ENCODE results near the gene SPIRE1. TPM values are rescaled to one million over a fixed set of nuclear protein-coding genes. Genes with fewer than 3 reads are reported as not detected.
A peak's percentile ranks its signal among the peaks of the same experiment; 100 is the strongest.
"Not testable (repeated sequence)": the region's sequence is repeated elsewhere in the genome, so short reads cannot be mapped to it uniquely, and the experiment has no call there.

The SPIRE1 gene
- total RNA-seq, 2 donors from 2014 or later: 1.9 to 2.3 TPM

GRCh38 chr18:12656938-12657683, 796 bp downstream of the SPIRE1 start:
- H3K36me3 Mint-ChIP-seq: peaks cover 0 to 5% of the 10 kb centered on the region in 2 donors
- no peak overlapping the region for H3K27ac Mint-ChIP-seq
- H3K9me3 Mint-ChIP-seq: no peaks in the 10 kb centered on the region
- peak; percentile 61 to 66 for ATAC-seq
- DNase-seq (ENCODE audit: low spot score in 2 of 2): peak; percentile 6 to 57

- peaks cover 0 to 5% of the 10 kb centered on the region in 2 donors for H3K36me3 Mint-ChIP-seq
- no peak for DNase-seq (ENCODE audit: low spot score in 2 of 2)
- no peaks in the 10 kb centered on the region for H3K9me3 Mint-ChIP-seq
- H3K27ac Mint-ChIP-seq: no peak overlapping the region
- ATAC-seq: no peak
Measured at GRCh38 chr18:12656605-12656937, 1.3 kb downstream of the SPIRE1 start.

GRCh38 chr18:12654971-12655370, 2.9 kb downstream of the SPIRE1 start:
- Mint-ChIP-seq H3K27ac (no peak overlapping the region), H3K36me3 (peaks cover 0 to 5% of the 10 kb centered on the region in 2 donors), H3K9me3 (no peaks in the 10 kb centered on the region)
- DNase-seq (ENCODE audit: low spot score in 2 of 2) (no peak), ATAC-seq (no peak)

- ATAC-seq: peak; percentile 56 to 66
- H3K27ac Mint-ChIP-seq: no peak overlapping the region
- H3K36me3 Mint-ChIP-seq: no peaks in the 10 kb centered on the region
Measured at GRCh38 chr18:12652861-12653401, 5.0 kb downstream of the SPIRE1 start.

GRCh38 chr18:12651651-12652050, 6.3 kb downstream of the SPIRE1 start:
- DNase-seq (ENCODE audit: low spot score in 2 of 2): no peak
- H3K9me3 Mint-ChIP-seq: no peaks in the 10 kb centered on the region
- no peak for ATAC-seq
- H3K36me3 Mint-ChIP-seq: no peaks in the 10 kb centered on the region
- H3K27ac Mint-ChIP-seq: no peak overlapping the region

More at GRCh38 chr18:12652861-12653401, 5.0 kb downstream of the SPIRE1 start:
- H3K9me3 Mint-ChIP-seq: no peaks in the 10 kb centered on the region
- no peak for DNase-seq (ENCODE audit: low spot score in 2 of 2)

GRCh38 chr18:12647773-12648172, 10.1 kb downstream of the SPIRE1 start:
- Mint-ChIP-seq H3K9me3 (no peaks in the 10 kb centered on the region), H3K27ac (no peak overlapping the region), H3K36me3 (no peaks in the 10 kb centered on the region)
- DNase-seq (ENCODE audit: low spot score in 2 of 2) (no peak), ATAC-seq (no peak)

GRCh38 chr18:12645751-12646203, 12.1 kb downstream of the SPIRE1 start:
- no peaks in the 10 kb centered on the region for H3K36me3 Mint-ChIP-seq
- ATAC-seq (no peak), DNase-seq (ENCODE audit: low spot score in 2 of 2) (no peak)
- no peak overlapping the region for H3K27ac Mint-ChIP-seq
- no peaks in the 10 kb centered on the region for H3K9me3 Mint-ChIP-seq

- no peak overlapping the region for H3K27ac Mint-ChIP-seq
Measured at GRCh38 chr18:12645254-12645653, 12.7 kb downstream of the SPIRE1 start.

GRCh38 chr18:12643756-12644155, 14.2 kb downstream of the SPIRE1 start:
- not testable (repeated sequence) for H3K27ac Mint-ChIP-seq; DNase-seq (ENCODE audit: low spot score in 2 of 2); H3K9me3 Mint-ChIP-seq; H3K36me3 Mint-ChIP-seq; ATAC-seq

More at GRCh38 chr18:12645254-12645653, 12.7 kb downstream of the SPIRE1 start:
- Mint-ChIP-seq H3K36me3 (no peaks in the 10 kb centered on the region), H3K9me3 (no peaks in the 10 kb centered on the region)
- DNase-seq (ENCODE audit: low spot score in 2 of 2) (no peak), ATAC-seq (no peak)

- Mint-ChIP-seq H3K27ac (no peak overlapping the region), H3K36me3 (no peaks in the 10 kb centered on the region), H3K9me3 (no peaks in the 10 kb centered on the region)
- DNase-seq (ENCODE audit: low spot score in 2 of 2) (no peak), ATAC-seq (no peak)
Measured at GRCh38 chr18:12640881-12641200, 17.1 kb downstream of the SPIRE1 start.

GRCh38 chr18:12639990-12640880, 17.7 kb downstream of the SPIRE1 start:
- ATAC-seq (peak in 1 of 2 donors; percentile 24), DNase-seq (ENCODE audit: low spot score in 2 of 2) (no peak)
- H3K27ac Mint-ChIP-seq: no peak overlapping the region
- H3K9me3 Mint-ChIP-seq: no peaks in the 10 kb centered on the region
- H3K36me3 Mint-ChIP-seq: no peaks in the 10 kb centered on the region

- ATAC-seq (no peak), DNase-seq (ENCODE audit: low spot score in 2 of 2) (no peak)
- no peaks in the 10 kb centered on the region for H3K9me3 Mint-ChIP-seq
- H3K27ac Mint-ChIP-seq: no peak overlapping the region
- H3K36me3 Mint-ChIP-seq: no peaks in the 10 kb centered on the region
Measured at GRCh38 chr18:12638644-12639124, 19.2 kb downstream of the SPIRE1 start.

- no peak for DNase-seq (ENCODE audit: low spot score in 2 of 2)
- no peak for ATAC-seq
- no peaks in the 10 kb centered on the region for H3K36me3 Mint-ChIP-seq
- no peak overlapping the region for H3K27ac Mint-ChIP-seq
- no peaks in the 10 kb centered on the region for H3K9me3 Mint-ChIP-seq
Measured at GRCh38 chr18:12637901-12638643, 19.8 kb downstream of the SPIRE1 start.

- H3K36me3 Mint-ChIP-seq: no peaks in the 10 kb centered on the region
- ATAC-seq (no peak), DNase-seq (ENCODE audit: low spot score in 2 of 2) (no peak)
- H3K9me3 Mint-ChIP-seq: no peaks in the 10 kb centered on the region
- no peak overlapping the region for H3K27ac Mint-ChIP-seq
Measured at GRCh38 chr18:12637393-12637792, 20.5 kb downstream of the SPIRE1 start.

GRCh38 chr18:12631831-12632477, 26.0 kb downstream of the SPIRE1 start:
- no peaks in the 10 kb centered on the region for H3K9me3 Mint-ChIP-seq
- peak overlapping the region in 1 of 2 donors; percentile 3 for H3K27ac Mint-ChIP-seq
- no peaks in the 10 kb centered on the region for H3K36me3 Mint-ChIP-seq
- ATAC-seq: no peak
- no peak for DNase-seq (ENCODE audit: low spot score in 2 of 2)

GRCh38 chr18:12630136-12630535, 27.8 kb downstream of the SPIRE1 start:
- DNase-seq (ENCODE audit: low spot score in 2 of 2) (no peak), ATAC-seq (no peak)
- H3K27ac Mint-ChIP-seq: no peak overlapping the region
- H3K36me3 Mint-ChIP-seq: no peaks in the 10 kb centered on the region
- H3K9me3 Mint-ChIP-seq: no peaks in the 10 kb centered on the region
